KMS-11 (cell line): ENCODE data around the gene OVCH2.

Source experiments
- H2AFZ ChIP-seq: fragments of 200-600 bp; sonication (generic); 2 replicates; pipeline ENCODE4 v1.6.1; 2016; ENCODE audit warnings: antibody characterized with exemption, mixed run types, low read depth
- H3K27ac ChIP-seq: fragments of 200-600 bp; sonication (generic); 2 replicates; pipeline ENCODE4 v1.6.1; 2016; ENCODE audit warnings: mild to moderate bottlenecking, mixed run types
- H3K27me3 ChIP-seq: fragments of 200-600 bp; sonication (generic); 2 replicates; pipeline ENCODE4 v1.6.1; 2017; ENCODE audit warnings: mild to moderate bottlenecking, low read depth, mixed run types, moderate library complexity; ENCODE audit not compliant: insufficient read depth
- H3K36me3 ChIP-seq: fragments of 200-600 bp; sonication (generic); 2 replicates; pipeline ENCODE4 v1.6.1; 2017; ENCODE audit warnings: mild to moderate bottlenecking, mixed run types; ENCODE audit not compliant: insufficient read depth
- H3K4me1 ChIP-seq: fragments of 200-600 bp; sonication (generic); 2 replicates; pipeline ENCODE4 v1.6.1; 2016; ENCODE audit warnings: mild to moderate bottlenecking, low read depth, mixed run types; ENCODE audit not compliant: poor library complexity, severe bottlenecking
- H3K4me2 ChIP-seq: fragments of 200-600 bp; sonication (generic); 2 replicates; pipeline ENCODE4 v1.7.0; 2016; ENCODE audit warnings: mild to moderate bottlenecking, mixed run types
- H3K4me3 ChIP-seq: fragments of 200-600 bp; sonication (generic); IDR thresholded peaks from 2 replicates; pipeline ENCODE4 v1.6.1; 2017; ENCODE audit warnings: low read depth, low read length, mixed read lengths; ENCODE audit not compliant: insufficient read depth
- H3K79me2 ChIP-seq: fragments of 200-600 bp; sonication (generic); 2 replicates; pipeline ENCODE4 v1.6.1; 2016; ENCODE audit warnings: low read depth, mixed run types; ENCODE audit not compliant: insufficient read depth
- H3K9ac ChIP-seq: fragments of 200-600 bp; sonication (generic); 2 replicates; pipeline ENCODE4 v1.6.1; 2016; ENCODE audit warnings: mild to moderate bottlenecking, mixed run types
- H4K20me1 ChIP-seq: fragments of 200-600 bp; sonication (generic); 2 replicates; pipeline ENCODE4 v1.6.1; 2016; ENCODE audit warnings: mild to moderate bottlenecking, mixed run types; ENCODE audit not compliant: insufficient read depth
- CTCF ChIP-seq: fragments of 200-600 bp; sonication (generic); conservative IDR thresholded peaks from 2 replicates; pipeline ENCODE4 v1.6.1; 2017; ENCODE audit warnings: low read depth, mild to moderate bottlenecking, antibody characterized with exemption, low read length, moderate library complexity, mixed read lengths

The OVCH2 gene

GRCh38 chr11:7671347-7672215 lies 34.7 kb downstream of the OVCH2 start:
- Histone ChIP-seq H3K27ac (no peak overlapping the region), H3K36me3 (no peaks in the 10 kb centered on the region), H3K27me3 (no peaks in the 10 kb centered on the region), H3K79me2 (no peaks in the 10 kb centered on the region), H2AFZ (no peak overlapping the region), H3K4me1 (peaks cover 21% of the 10 kb centered on the region), H3K4me3 (no peak overlapping the region), H3K4me2 (no peak overlapping the region; the same call in 1 of the 2 replicates), H3K9ac (no peak overlapping the region), H4K20me1 (no peaks in the 10 kb centered on the region)
- no peak for TF ChIP-seq CTCF

DNA sequence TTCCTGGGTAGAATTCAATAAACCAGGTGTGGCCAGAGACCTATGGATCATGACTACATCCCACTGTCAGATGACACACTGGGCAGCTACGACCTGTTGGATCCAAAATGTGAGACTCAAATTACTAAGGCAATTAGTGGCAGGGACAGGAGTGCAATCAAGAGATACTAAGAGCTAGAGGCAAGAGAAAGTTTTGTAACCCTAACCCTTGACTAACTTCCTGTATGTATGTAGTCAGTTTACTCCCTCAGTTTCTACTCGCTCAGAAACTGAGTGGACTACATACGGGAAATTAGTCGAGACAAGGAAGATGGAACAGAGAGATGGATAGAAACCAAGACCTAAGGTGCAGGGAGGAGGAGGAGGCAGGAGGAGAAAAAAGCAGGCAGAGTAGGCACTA lies 35.6 kb downstream of the OVCH2 start:
- Histone ChIP-seq H3K36me3 (no peaks in the 10 kb centered on the region), H3K4me1 (peaks cover 21% of the 10 kb centered on the region), H3K27ac (no peak overlapping the region), H3K79me2 (no peaks in the 10 kb centered on the region), H3K27me3 (no peaks in the 10 kb centered on the region), H3K4me2 (no peak overlapping the region; the same call in 1 of the 2 replicates), H3K9ac (no peak overlapping the region), H3K4me3 (no peak overlapping the region), H4K20me1 (no peaks in the 10 kb centered on the region), H2AFZ (no peak overlapping the region)
- TF ChIP-seq CTCF: no peak

DNA sequence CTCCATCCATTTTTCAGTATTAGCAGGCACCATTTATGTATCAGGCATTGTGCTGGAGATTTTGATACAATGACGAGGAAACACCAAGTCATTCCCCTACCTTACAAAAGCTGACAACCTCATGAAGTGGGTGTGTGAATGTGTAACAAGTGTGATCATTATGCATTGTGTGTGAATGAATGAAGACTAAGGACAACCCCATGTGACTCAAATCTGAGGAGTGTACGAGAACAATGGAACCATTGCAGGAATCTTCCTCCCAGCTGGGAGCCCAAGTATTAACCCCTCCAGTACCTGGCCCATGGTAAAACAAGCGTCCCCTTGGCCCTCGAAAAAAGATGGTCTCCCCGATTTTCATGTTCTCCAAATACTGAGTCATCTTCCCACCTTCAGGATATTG lies 37.4 kb downstream of the OVCH2 start:
- no peaks in the 10 kb centered on the region for H3K27me3 ChIP-seq
- no peaks in the 10 kb centered on the region for H3K79me2 ChIP-seq
- no peak overlapping the region for H3K9ac ChIP-seq
- no peak overlapping the region for H3K4me2 ChIP-seq
- peaks cover 24% of the 10 kb centered on the region for H3K4me1 ChIP-seq
- H3K36me3 ChIP-seq: no peaks in the 10 kb centered on the region
- H3K27ac ChIP-seq: no peak overlapping the region
- no peak overlapping the region for H2AFZ ChIP-seq
- TF ChIP-seq CTCF: no peak
- no peak overlapping the region for H3K4me3 ChIP-seq
- no peaks in the 10 kb centered on the region for H4K20me1 ChIP-seq

GRCh38 chr11:7668464-7668863 lies 37.8 kb downstream of the OVCH2 start:
- Histone ChIP-seq H3K36me3 (no peaks in the 10 kb centered on the region), H2AFZ (no peak overlapping the region), H3K9ac (no peak overlapping the region), H3K4me3 (no peak overlapping the region), H3K27ac (no peak overlapping the region), H3K4me1 (peaks cover 24% of the 10 kb centered on the region), H3K27me3 (no peaks in the 10 kb centered on the region), H3K79me2 (no peaks in the 10 kb centered on the region), H3K4me2 (no peak overlapping the region), H4K20me1 (no peaks in the 10 kb centered on the region)
- no peak for TF ChIP-seq CTCF
